Liver (tissue), 9 donors: ENCODE data around the gene TEC. TPM values are rescaled to one million over a fixed set of nuclear protein-coding genes. Genes with fewer than 3 reads are reported as not detected.

Source experiments
- DNase-seq: peaks from one replicate; pipeline ENCODE4 v3.0.0-alpha.2; 2017; ENCODE audit warnings: low spot score
- H3K27ac ChIP-seq, 2 donors: one replicate each; pipeline ENCODE4 v1.7.0; 2013; ENCODE audit warnings: inconsistent platforms in 2 of 2, low read length in 2 of 2, control low read depth in 1 of 2, low read depth in 1 of 2, mild to moderate bottlenecking in 1 of 2
- H3K27me3 ChIP-seq, 4 donors: one replicate each; pipeline versions ENCODE4 v1.6.1 to v1.7.0; 2013; ENCODE audit warnings: low read length in 3 of 4, inconsistent platforms in 1 of 4, mild to moderate bottlenecking in 1 of 4, moderate library complexity in 1 of 4; ENCODE audit not compliant: control insufficient read depth in 4 of 4, insufficient read depth in 4 of 4
- H3K36me3 ChIP-seq, 4 donors: one replicate each; pipeline versions ENCODE4 v1.6.1 to v1.7.0; 2013; ENCODE audit warnings: low read length in 3 of 4, mild to moderate bottlenecking in 3 of 4, low read depth in 1 of 4, moderate library complexity in 1 of 4; ENCODE audit not compliant: control insufficient read depth in 4 of 4, insufficient read depth in 3 of 4
- H3K4me1 ChIP-seq, 4 donors: one replicate each; pipeline versions ENCODE4 v1.6.1 to v1.7.0; 2013; ENCODE audit warnings: low read length in 3 of 4, mild to moderate bottlenecking in 3 of 4, moderate library complexity in 1 of 4; ENCODE audit not compliant: control insufficient read depth in 4 of 4, insufficient read depth in 4 of 4
- H3K4me3 ChIP-seq, 3 donors: one replicate each; pipeline versions ENCODE4 v1.6.1 to v1.7.0; 2013; ENCODE audit warnings: low read length in 3 of 3, control low read depth in 1 of 3, low read depth in 1 of 3, mild to moderate bottlenecking in 1 of 3
- H3K9ac ChIP-seq, 2 donors: one replicate each; pipeline ENCODE4 v1.7.0; 2013; ENCODE audit warnings: low read length in 2 of 2, mild to moderate bottlenecking in 2 of 2, moderate library complexity in 2 of 2, control low read depth in 1 of 2, low read depth in 1 of 2
- H3K9me3 ChIP-seq, 4 donors: one replicate each; pipeline versions ENCODE4 v1.6.1 to v1.7.0; 2013; ENCODE audit warnings: low read length in 3 of 4; ENCODE audit not compliant: control insufficient read depth in 4 of 4
- EGR1 ChIP-seq, 2 donors: IDR thresholded peaks; 2 replicates each; pipeline ENCODE4 v1.6.1; 2016 to 2018; ENCODE audit warnings: antibody characterized with exemption in 2 of 2, low read depth in 2 of 2
- FOXA1 ChIP-seq: IDR thresholded peaks from 2 replicates; pipeline ENCODE4 v1.6.1; 2016; ENCODE audit warnings: antibody characterized with exemption
- FOXA2 ChIP-seq: IDR thresholded peaks from 2 replicates; pipeline ENCODE4 v1.6.1; 2016; ENCODE audit warnings: antibody characterized with exemption
- GABPA ChIP-seq, 2 donors: IDR thresholded peaks in 1 of 2; conservative IDR thresholded peaks in 1 of 2; 2 replicates each; pipeline ENCODE4 v1.6.1; 2016; ENCODE audit warnings: antibody characterized with exemption in 2 of 2, mild to moderate bottlenecking in 1 of 2, moderate library complexity in 1 of 2
- HNF4A ChIP-seq, 2 donors: conservative IDR thresholded peaks; 2 replicates each; pipeline ENCODE4 v1.6.1; 2016; ENCODE audit warnings: antibody characterized with exemption in 2 of 2, mild to moderate bottlenecking in 2 of 2
- HNF4G ChIP-seq: IDR thresholded peaks from 2 replicates; pipeline ENCODE4 v1.6.1; 2016; ENCODE audit warnings: antibody characterized with exemption
- JUND ChIP-seq, 2 donors: IDR thresholded peaks; 2 replicates each; pipeline ENCODE4 v1.6.1; 2016; ENCODE audit warnings: antibody characterized with exemption in 2 of 2
- MAX ChIP-seq: IDR thresholded peaks from 2 replicates; pipeline ENCODE4 v1.6.1; 2016; ENCODE audit warnings: antibody characterized with exemption
- RAD21 ChIP-seq, 2 donors: IDR thresholded peaks; 2 replicates each; pipeline ENCODE4 v1.6.1; 2016; ENCODE audit warnings: antibody characterized with exemption in 2 of 2, mild to moderate bottlenecking in 2 of 2
- REST ChIP-seq: IDR thresholded peaks from 2 replicates; pipeline ENCODE4 v1.6.1; 2016; ENCODE audit warnings: antibody characterized with exemption, mild to moderate bottlenecking
- RXRA ChIP-seq, 2 donors: IDR thresholded peaks; 2 replicates each; pipeline ENCODE4 v1.6.1; 2017 to 2018; ENCODE audit warnings: antibody characterized with exemption in 2 of 2, mild to moderate bottlenecking in 1 of 2
- SP1 ChIP-seq: IDR thresholded peaks from 2 replicates; pipeline ENCODE4 v1.6.1; 2018; ENCODE audit warnings: antibody characterized with exemption, mild to moderate bottlenecking
- TAF1 ChIP-seq: conservative IDR thresholded peaks from 2 replicates; pipeline ENCODE4 v1.6.1; 2016; ENCODE audit warnings: antibody characterized with exemption, mild to moderate bottlenecking
- YY1 ChIP-seq: IDR thresholded peaks from 2 replicates; pipeline ENCODE4 v1.6.1; 2016; ENCODE audit warnings: antibody characterized with exemption, mild to moderate bottlenecking
- ZBTB33 ChIP-seq: IDR thresholded peaks from 2 replicates; pipeline ENCODE4 v1.6.1; 2016; ENCODE audit warnings: antibody characterized with exemption
- WGBS: extraction: QIAGEN DNeasy Blood & Tissue Kit; methylation state at CpG from one replicate; pipeline ENCODE4 v1.1.7; 2013; 5-methylcytosine and 5-hydroxymethylcytosine counted together
- polyA plus RNA-seq, 2 donors: library from polyadenylated mRNA; stranded (reverse) in 1 of 2; unstranded in 1 of 2; fragments of 200-250 nt in 1 of 2; fragments of >200 nt in 1 of 2; fragmentation: Nextera tagmentation in 1 of 2; extraction: Ambion mirVana in 1 of 2; gene quantifications; one replicate each; pipeline versions ENCODE4 v1.2.1 to v1.2.3, GENCODE V29; 2013 to 2015
- total RNA-seq, 2 donors: library from RNA; depleted of rRNA; stranded (reverse); fragments of >200 nt; gene quantifications; one replicate each; pipeline ENCODE4 v1.2.3, GENCODE V29; 2014
- TF ChIP-seq, protein P1 (sequence below): fragments of 150-350 bp; IDR thresholded peaks from 2 replicates; pipeline ENCODE4 v1.5.1; 2017; ENCODE audit warnings: improper control_type of control experiment, low read depth, low read length; ENCODE audit not compliant: missing input control
- TF ChIP-seq, protein P2 (sequence below): IDR thresholded peaks from 2 replicates; pipeline ENCODE4 v1.6.1; 2016; ENCODE audit warnings: antibody characterized with exemption
- donor health status: healthy.
- donor health status: healthy.
- donor health status: healthy.
- donor health status: healthy.
- donor health status: healthy.

Gene TEC
- total and polyA plus RNA-seq, 4 donors: 1.1 to 4.7 (median 2.0) TPM

DNA sequence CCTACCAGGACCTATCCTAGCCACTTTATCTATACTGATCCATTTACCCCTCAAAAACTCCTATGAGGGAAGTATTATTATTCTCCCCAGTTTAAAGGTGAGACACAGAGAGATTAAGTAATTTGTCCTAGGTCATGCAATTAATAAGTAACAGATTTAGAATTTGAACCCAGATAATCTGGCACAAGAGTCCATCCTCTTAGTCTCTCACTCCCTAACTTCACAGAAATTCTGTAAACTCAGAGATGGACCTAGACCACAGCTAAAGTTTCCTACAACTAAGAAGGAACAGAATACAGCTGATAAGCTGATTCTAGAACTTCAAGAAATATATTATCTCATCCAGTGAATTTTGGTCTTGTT, 58.7 kb downstream of the TEC start (continued):
- TF ChIP-seq HNF4G (peak; percentile 47), HNF4A (conservative IDR thresholded peaks at IDR 0.05) (peak; percentile 93 to 95), EGR1 (IDR thresholded peaks at IDR 0.05; ENCODE audit: low read depth in 2 of 2) (no peak), GABPA (IDR thresholded peaks at IDR 0.05 in 1 of 2, conservative IDR thresholded peaks at IDR 0.05 in 1 of 2) (no peak)

GRCh38 chr4:48205626-48206025, 64.0 kb downstream of the TEC start:
- H3K9ac ChIP-seq: no peak overlapping the region
- TF ChIP-seq TAF1 (no peak), FOXA1 (no peak), FOXA2 (no peak), JUND (IDR thresholded peaks at IDR 0.05) (no peak), MAX (no peak), ZBTB33 (no peak), REST (no peak), HNF4A (conservative IDR thresholded peaks at IDR 0.05) (no peak), RXRA (IDR thresholded peaks at IDR 0.05) (no peak), EGR1 (IDR thresholded peaks at IDR 0.05; ENCODE audit: low read depth in 2 of 2) (no peak)
- TF ChIP-seq, protein P1, sequence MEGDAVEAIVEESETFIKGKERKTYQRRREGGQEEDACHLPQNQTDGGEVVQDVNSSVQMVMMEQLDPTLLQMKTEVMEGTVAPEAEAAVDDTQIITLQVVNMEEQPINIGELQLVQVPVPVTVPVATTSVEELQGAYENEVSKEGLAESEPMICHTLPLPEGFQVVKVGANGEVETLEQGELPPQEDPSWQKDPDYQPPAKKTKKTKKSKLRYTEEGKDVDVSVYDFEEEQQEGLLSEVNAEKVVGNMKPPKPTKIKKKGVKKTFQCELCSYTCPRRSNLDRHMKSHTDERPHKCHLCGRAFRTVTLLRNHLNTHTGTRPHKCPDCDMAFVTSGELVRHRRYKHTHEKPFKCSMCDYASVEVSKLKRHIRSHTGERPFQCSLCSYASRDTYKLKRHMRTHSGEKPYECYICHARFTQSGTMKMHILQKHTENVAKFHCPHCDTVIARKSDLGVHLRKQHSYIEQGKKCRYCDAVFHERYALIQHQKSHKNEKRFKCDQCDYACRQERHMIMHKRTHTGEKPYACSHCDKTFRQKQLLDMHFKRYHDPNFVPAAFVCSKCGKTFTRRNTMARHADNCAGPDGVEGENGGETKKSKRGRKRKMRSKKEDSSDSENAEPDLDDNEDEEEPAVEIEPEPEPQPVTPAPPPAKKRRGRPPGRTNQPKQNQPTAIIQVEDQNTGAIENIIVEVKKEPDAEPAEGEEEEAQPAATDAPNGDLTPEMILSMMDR: no peak
- H3K4me1 ChIP-seq: peaks cover 1 to 9% (median 4%) of the 10 kb centered on the region in 4 donors
- no peak overlapping the region for H3K4me3 ChIP-seq
- H3K9me3 ChIP-seq: no peaks in the 10 kb centered on the region
- H3K27me3 ChIP-seq: no peaks in the 10 kb centered on the region
- DNase-seq: no peak
- no peak overlapping the region for H3K27ac ChIP-seq
- peaks cover 0 to 1% (median 0%) of the 10 kb centered on the region in 4 donors for H3K36me3 ChIP-seq
- WGBS: 94% methylated on average over 2 of the region's 2 CpGs

DNA sequence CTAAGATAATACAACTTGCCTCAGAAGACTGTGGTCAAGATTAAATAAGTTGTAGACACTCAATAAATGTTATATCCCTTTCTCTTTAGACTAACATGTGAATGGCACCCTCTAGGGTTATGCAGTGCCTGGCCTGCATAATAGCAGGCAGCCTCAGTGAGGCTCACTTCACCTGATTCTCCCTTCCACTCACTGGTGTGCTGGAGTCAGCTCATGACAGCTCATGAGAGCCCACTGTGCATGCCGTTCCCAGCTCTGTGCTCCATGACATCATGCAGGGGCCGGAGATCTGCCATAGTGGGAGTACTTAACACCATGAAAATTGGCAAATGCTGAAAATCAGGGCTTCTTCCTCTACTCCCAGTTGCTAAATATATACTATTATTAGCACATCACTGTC, 64.5 kb downstream of the TEC start:
- WGBS: 88% methylated on average over 2 of the region's 2 CpGs
- Histone ChIP-seq H3K36me3 (peaks cover 0 to 1% (median 0%) of the 10 kb centered on the region in 4 donors), H3K4me3 (no peak overlapping the region), H3K9ac (no peak overlapping the region), H3K4me1 (peaks cover 0 to 4% (median under 1%) of the 10 kb centered on the region in 4 donors), H3K9me3 (no peaks in the 10 kb centered on the region), H3K27me3 (no peaks in the 10 kb centered on the region), H3K27ac (no peak overlapping the region)
- no peak for DNase-seq
- TF ChIP-seq GABPA (IDR thresholded peaks at IDR 0.05 in 1 of 2, conservative IDR thresholded peaks at IDR 0.05 in 1 of 2) (no peak), MAX (no peak), SP1 (no peak), RAD21 (IDR thresholded peaks at IDR 0.05) (no peak), JUND (IDR thresholded peaks at IDR 0.05) (no peak), ZBTB33 (no peak), RXRA (IDR thresholded peaks at IDR 0.05) (no peak), YY1 (no peak), FOXA1 (no peak), HNF4G (no peak)
- TF ChIP-seq, protein P2, sequence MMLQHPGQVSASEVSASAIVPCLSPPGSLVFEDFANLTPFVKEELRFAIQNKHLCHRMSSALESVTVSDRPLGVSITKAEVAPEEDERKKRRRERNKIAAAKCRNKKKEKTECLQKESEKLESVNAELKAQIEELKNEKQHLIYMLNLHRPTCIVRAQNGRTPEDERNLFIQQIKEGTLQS: no peak
- TF ChIP-seq, protein P1: no peak
